ENCODE measurements around the gene ADARB2.
"Not testable (repeated sequence)": the region's sequence is repeated elsewhere in the genome, so short reads cannot be mapped to it uniquely, and the experiment has no call there.

Gene ADARB2

GRCh38 chr10:1172256-1172984 is 564.9 kb downstream of the ADARB2 start:
- no peak overlapping the region for H3K4me3 ChIP-seq

GRCh38 chr10:1171586-1171985 is 565.7 kb downstream of the ADARB2 start:
- Histone ChIP-seq H3K27ac (no peak overlapping the region), H3K4me3 (no peak overlapping the region)

More at GRCh38 chr10:1172256-1172984, 564.9 kb downstream of the ADARB2 start:
- no peak overlapping the region for H3K27ac ChIP-seq

- H3K4me3 ChIP-seq: no peak overlapping the region
- H3K27ac ChIP-seq: no peak overlapping the region
These were observed 566.1 kb downstream of the ADARB2 start for GRCh38 chr10:1171182-1171581.

GRCh38 chr10:1170867-1171180 is 566.5 kb downstream of the ADARB2 start:
- H3K4me3 ChIP-seq: no peak overlapping the region
- no peak overlapping the region for H3K27ac ChIP-seq

- Histone ChIP-seq H3K27ac (no peak overlapping the region), H3K4me3 (no peak overlapping the region)
These were observed 567.1 kb downstream of the ADARB2 start for GRCh38 chr10:1169981-1170866.

GRCh38 chr10:1169186-1169885 is 568.0 kb downstream of the ADARB2 start:
- no peak overlapping the region for H3K27ac ChIP-seq
- H3K4me3 ChIP-seq: no peak overlapping the region

- no peak overlapping the region for H3K4me3 ChIP-seq
- H3K27ac ChIP-seq: no peak overlapping the region
These were observed 568.6 kb downstream of the ADARB2 start for GRCh38 chr10:1168763-1169162.

GRCh38 chr10:1166828-1167275 is 570.5 kb downstream of the ADARB2 start:
- Histone ChIP-seq H3K4me3 (no peak overlapping the region), H3K27ac (no peak overlapping the region)

GRCh38 chr10:1166101-1166827 is 571.1 kb downstream of the ADARB2 start:
- Histone ChIP-seq H3K4me3 (no peak overlapping the region), H3K27ac (no peak overlapping the region)

- Histone ChIP-seq H3K4me3 (no peak overlapping the region), H3K27ac (no peak overlapping the region)
These were observed 573.5 kb downstream of the ADARB2 start for GRCh38 chr10:1163831-1164230.

GRCh38 chr10:1163204-1163660 is 574.1 kb downstream of the ADARB2 start:
- no peak overlapping the region for H3K27ac ChIP-seq
- H3K4me3 ChIP-seq: no peak overlapping the region

- H3K27ac ChIP-seq: no peak overlapping the region
- H3K4me3 ChIP-seq: no peak overlapping the region
These were observed 574.7 kb downstream of the ADARB2 start for GRCh38 chr10:1162481-1163203.

GRCh38 chr10:1161315-1161673 is 576.0 kb downstream of the ADARB2 start:
- not testable (repeated sequence) for H3K4me3 ChIP-seq, H3K27ac ChIP-seq

GRCh38 chr10:1160561-1161314 is 576.6 kb downstream of the ADARB2 start:
- no peak overlapping the region for H3K27ac ChIP-seq
- no peak overlapping the region for H3K4me3 ChIP-seq

- Histone ChIP-seq H3K27ac (no peak overlapping the region), H3K4me3 (no peak overlapping the region)
These were observed 577.9 kb downstream of the ADARB2 start for GRCh38 chr10:1159131-1160061.

GRCh38 chr10:1158536-1158935 is 578.8 kb downstream of the ADARB2 start:
- not testable (repeated sequence) for H3K27ac ChIP-seq, H3K4me3 ChIP-seq

GRCh38 chr10:1158066-1158465 is 579.3 kb downstream of the ADARB2 start:
- Histone ChIP-seq H3K4me3 (no peak overlapping the region), H3K27ac (no peak overlapping the region)

GRCh38 chr10:1157615-1157933 is 579.8 kb downstream of the ADARB2 start:
- Histone ChIP-seq H3K27ac (no peak overlapping the region), H3K4me3 (no peak overlapping the region)
